ENCODE measurements around the gene ATP10A.

ATP10A gene

DNA sequence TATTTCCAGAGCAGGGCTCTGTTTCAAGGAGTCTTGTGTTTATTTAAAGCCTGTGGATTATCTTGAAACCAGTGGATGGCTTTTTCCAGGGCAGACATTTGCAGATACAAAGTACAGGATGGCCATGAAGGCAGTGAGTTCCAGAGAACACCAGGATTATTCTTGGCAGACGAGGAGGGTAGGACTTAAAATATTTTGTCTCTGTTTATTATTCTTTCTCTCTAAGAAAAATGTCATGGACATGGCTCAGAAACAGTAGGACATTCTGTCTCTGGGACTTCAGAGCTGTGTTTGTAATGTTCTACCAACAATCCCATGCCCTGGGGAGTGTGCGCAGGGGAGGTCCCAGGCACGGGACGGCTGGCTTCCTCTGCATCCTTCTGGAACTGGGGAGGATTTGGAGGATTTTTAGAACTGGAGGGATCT is 125.9 kb downstream of the ATP10A start:
- FAIRE-seq, result no peak

GRCh38 chr15:25736461-25736860 is 126.7 kb downstream of the ATP10A start:
- no peak for FAIRE-seq

- FAIRE-seq, result no peak
These were observed 127.4 kb downstream of the ATP10A start for GRCh38 chr15:25735550-25736384.

GRCh38 chr15:25734680-25735355 is 128.3 kb downstream of the ATP10A start:
- FAIRE-seq, result no peak

DNA sequence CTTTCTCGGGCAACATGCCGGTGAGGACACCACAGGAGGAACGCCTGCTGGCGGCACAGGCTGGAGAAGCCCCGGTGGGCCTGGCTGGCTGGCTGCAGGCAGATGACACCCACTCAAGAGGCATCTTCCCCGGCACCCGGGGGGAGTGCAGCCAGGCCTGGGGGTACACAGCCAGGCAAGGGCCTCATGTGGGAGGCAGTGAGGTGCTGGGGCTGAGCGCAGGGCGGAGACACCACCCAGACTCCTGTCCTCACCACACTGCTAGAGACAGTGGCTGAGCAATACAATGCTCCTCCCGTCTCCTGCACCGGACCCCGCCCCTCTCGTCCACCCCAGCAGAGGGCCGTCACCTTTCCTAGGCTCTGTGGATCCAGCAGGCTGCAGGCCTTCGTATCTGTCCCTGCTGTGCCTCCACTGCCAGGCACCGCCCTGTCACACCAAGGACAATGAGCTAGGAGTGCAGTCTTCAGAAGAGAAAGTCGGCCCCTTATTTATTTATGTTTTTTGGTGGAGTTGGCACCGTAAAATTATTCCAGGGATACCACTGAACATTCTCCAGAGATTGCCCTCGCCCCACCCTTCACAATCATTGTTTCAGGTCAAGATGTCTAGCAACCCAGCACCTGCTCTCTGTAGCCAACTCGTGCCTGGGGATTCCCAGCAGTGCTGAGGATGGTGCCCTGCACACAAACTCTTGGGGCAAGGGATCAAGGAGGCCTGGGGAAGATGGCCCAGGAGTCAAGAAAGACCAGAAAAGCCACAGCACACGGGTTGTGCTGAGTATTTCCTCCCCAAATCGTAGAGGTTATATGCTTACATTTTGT is 129.1 kb downstream of the ATP10A start:
- no peak for FAIRE-seq

DNA sequence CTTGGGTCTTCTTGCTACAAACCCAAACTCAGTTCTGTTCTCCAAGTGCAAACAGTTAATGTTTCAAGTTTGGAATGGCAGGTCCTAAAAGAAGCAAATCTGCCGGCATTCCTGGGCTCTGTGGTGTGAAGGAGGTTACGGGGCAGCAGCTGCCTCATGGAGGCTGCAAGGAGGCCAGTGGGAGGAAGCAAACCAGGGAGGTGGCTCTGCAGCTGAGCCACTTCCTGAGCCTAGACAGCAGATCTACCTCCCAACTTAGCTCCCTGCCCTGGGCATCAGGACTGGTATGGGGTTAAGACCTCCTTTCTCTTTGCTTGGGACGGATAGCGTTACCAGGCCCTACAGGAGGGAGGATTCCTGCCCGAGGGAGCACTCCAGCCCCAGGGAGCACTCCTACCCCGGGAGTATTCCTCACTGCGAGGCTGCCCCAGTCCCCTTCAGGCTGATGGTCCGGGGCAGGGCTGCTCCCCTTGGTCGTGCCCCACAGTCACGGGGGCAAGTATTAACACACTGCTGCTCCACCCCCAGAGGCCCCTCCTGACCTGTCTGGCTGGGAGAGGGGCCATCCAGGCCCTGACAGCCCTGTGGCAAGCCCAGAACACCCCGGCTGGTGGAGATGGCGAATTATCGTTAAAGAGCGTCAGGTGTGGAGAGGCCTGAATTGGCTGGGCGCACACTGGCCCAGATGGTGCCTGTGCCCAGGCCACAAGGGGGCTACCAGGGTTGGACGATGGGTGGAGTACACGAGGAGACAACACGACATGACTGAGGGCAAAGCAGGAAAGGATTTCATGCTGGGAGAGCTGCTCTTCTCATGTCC is 129.9 kb downstream of the ATP10A start:
- FAIRE-seq, result no peak

- FAIRE-seq, result no peak
These were observed 130.9 kb downstream of the ATP10A start for GRCh38 chr15:25732191-25732590.

GRCh38 chr15:25731411-25731810 is 131.7 kb downstream of the ATP10A start:
- no peak for FAIRE-seq

DNA sequence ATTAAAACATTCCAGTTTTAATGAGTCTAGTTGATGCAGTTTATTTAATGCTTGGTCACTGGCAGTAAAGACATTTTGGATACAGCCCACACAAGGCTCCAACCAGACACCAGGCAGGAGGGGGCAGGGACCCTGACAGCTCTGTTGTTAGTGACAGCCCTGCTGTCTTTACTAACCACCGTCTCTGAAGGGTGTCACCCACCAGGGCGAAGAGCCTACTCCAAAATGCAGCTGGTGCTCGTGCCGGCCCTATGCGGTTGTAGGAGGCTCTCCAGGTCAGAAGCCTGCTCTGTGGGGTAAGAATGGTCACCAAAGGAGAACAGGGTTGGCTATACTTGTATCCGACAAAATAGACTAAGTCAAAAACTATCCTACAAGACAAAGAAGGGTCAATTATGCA is 132.2 kb downstream of the ATP10A start:
- FAIRE-seq, result no peak

DNA sequence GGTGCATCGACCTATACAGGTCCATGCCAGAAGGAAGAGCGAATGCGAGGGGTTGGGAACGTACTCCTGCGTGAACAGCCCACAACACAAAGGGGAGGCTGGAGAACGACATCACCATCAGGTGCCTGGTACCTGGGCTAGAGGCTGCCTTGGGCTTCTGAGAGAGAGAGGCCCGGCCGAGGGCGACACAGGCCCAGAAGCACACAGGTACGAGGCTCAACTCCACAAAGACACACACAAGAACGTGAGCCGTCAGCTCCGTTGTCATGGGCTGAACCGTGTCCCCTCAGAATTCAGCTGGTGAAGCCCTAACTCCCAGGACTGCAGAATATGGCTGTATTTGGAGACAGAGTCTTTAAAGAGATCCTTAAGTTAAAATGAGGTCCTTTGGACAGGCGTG is 134.3 kb downstream of the ATP10A start:
- FAIRE-seq, result no peak

DNA sequence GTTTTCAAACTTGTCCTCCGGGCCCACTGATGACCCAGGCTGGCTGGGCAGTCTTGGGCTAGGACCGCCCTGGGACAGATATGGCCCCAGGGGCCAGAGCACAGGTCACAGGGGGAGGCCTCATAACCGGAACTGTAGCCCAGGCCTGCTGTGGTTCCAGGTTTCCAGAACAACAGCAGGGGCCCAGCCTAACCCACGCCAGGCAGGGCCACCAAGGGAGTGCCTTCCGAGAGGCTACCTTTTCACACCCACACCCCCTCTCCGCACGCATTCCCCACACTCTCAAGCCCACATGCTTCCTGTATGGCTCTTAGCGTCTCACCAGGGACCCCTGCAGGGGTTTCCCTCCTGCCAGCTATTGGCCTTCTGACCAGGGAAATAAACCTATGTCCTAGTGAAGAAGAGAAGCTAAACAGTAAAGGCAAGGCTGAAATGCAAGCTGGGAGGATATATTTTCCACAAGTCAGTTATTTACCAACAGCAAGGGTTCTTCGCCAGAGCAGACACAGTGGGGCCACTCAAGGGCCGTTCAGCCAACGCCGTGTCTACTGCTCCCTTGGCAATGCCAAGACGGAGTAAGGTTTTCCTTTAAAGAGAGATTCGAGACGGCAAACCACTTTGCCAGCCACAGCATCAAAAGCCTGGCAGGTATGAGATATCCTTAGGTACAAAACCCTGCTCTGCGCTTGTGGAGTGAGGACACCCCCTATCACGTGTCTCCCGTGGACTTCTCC is 135.1 kb downstream of the ATP10A start:
- no peak for FAIRE-seq

- no peak for FAIRE-seq
These were observed 136.0 kb downstream of the ATP10A start for GRCh38 chr15:25727116-25727515.

GRCh38 chr15:25725758-25726157 is 137.4 kb downstream of the ATP10A start:
- FAIRE-seq, result no peak

- FAIRE-seq, result no peak
These were observed 138.2 kb downstream of the ATP10A start for GRCh38 chr15:25724899-25725298.

GRCh38 chr15:25721605-25721955 is 141.5 kb downstream of the ATP10A start:
- no peak for FAIRE-seq

DNA sequence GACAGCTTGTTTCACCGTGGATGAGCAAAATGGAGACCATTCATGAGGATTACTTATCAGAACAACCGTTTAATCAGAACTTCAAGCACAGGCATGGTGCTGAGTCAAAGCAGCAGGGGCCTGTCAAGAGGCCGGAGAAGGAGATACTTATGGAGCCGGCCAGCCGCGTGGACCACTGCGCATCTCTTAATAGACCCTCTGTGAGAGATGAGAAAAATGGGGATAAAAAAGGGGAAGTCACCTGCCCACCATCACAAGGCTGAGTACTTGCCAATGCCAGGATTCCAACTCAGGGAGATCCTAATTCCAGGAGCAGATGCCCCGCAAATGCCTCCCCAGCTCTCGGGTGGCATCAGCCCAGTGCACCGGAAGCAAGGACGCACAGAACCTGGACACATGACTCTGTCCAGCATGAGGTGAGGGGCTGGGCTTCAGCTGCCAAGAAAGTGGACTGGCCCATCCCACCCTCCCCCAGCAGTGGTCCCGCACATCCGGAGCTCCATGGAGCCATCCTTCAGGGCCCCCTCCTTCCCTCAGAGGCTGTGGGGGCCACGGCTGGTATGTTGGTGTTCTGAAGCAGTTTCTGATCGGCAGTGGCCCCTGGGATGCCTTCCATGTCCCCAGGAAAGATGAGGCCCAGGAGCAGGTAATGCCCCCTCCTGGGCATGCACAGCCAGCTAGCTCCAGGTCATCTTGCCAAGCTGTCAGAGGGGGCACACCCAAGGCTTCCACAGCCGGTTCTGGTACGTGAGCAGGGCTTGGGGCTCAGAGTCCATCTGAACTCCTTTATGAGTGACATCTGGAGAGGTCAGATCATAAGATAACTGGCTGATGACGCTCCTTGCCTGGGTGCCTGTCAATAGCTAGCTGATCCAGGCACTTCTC is 143.8 kb downstream of the ATP10A start:
- FAIRE-seq, result no peak

GRCh38 chr15:25718597-25718996 is 144.5 kb downstream of the ATP10A start:
- no peak for FAIRE-seq

DNA sequence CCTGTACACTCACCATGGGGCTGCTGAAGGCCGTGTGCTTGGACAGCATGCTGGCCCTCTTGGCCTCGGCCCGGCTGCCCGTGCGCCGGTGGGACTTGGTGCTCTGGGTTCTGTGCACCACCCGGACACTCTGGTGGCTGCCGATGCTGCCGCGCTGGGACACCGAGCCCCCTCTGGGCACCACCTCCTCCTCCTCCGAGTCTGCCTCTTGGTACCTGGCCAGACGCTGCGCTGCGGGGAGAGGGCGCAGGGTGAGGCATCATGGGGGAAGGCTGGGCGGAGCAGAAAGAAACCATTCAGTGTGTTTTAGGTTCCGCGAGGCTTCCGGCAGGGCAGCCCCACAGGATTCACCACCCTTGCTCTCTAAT is 145.0 kb downstream of the ATP10A start:
- FAIRE-seq, result no peak

DNA sequence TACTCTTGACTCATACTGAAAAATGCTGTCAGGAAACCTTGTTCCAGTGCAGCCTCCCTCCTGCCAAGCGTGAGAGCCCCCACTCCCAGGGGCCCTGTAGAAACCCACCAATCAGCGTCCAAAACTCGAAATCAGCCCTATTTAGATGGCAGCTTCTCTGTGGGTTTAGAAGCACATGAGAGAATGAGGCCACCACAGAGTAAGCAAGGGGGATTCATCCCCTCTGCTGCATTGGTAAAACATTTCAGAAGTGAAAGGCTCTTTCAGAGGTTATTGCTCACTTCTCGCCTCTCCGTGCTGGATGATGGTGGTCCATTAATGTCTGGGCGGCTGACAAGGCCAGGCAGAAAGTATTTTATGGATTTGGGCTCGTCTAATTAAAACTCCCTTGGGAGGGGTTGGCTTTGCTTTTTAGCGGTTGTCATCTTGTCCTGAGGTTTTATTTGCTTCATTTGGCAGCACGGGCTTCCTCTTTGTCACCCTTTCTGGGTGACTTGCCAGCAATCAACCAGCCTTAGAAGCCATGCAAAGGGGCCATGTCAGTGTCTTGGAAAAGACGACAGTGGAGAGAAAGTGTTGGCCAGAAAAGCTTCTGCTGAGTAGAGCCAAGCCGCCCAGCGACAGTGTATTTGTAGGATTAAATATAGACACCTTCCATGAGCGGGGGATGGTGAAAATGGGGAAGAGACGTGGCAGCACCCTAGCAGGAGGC is 145.5 kb downstream of the ATP10A start:
- FAIRE-seq, result no peak

DNA sequence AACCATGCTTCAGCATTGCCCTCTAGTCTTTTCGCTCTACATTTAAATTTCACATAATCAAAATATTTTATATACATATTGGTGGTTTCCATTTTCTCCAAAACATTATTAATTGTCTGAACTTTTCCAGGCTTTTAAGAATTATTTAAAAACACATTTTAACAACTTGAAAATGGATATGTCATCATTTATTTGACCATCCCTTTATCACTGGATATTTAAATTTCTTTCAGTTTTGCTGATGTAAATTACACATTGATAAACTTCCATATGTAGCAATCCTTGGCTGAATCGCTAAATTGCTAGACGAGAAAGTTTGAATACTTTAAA is 146.0 kb downstream of the ATP10A start:
- FAIRE-seq, result no peak
